MG63 (cell line): Measurements from ENCODE around the gene SLCO4A1. TPM values are rescaled to one million over a fixed set of nuclear protein-coding genes. Genes with fewer than 3 reads are reported as not detected.

Experiments used
- DNase-seq: peaks from one replicate; pipeline ENCODE4 v3.0.0-alpha.2; 2020
- H3K27me3 ChIP-seq: fragments of 250-450 bp; sonication (Bioruptor Pico); 2 replicates; pipeline ENCODE4 v1.5.1; 2020; ENCODE audit warnings: mild to moderate bottlenecking, moderate library complexity
- H3K36me3 ChIP-seq: fragments of 250-450 bp; sonication (Bioruptor Pico); 2 replicates; pipeline ENCODE4 v1.5.1; 2020; ENCODE audit warnings: mild to moderate bottlenecking, moderate library complexity
- H3K4me3 ChIP-seq: fragments of 250-450 bp; sonication (Bioruptor Pico); 2 replicates; pipeline ENCODE4 v1.5.1; 2020; ENCODE audit warnings: mild to moderate bottlenecking, moderate library complexity
- H3K9me3 ChIP-seq: fragments of 250-450 bp; sonication (Bioruptor Pico); 2 replicates; pipeline ENCODE4 v1.5.1; 2020; ENCODE audit warnings: mild to moderate bottlenecking, moderate library complexity
- total RNA-seq: library from RNA; depleted of rRNA; stranded (reverse); fragments of >200 nt; shearing (Covaris generic); gene quantifications from 2 replicates; pipeline ENCODE4 v1.2.3, GENCODE V29; 2014; ENCODE audit warnings: low replicate concordance

Gene SLCO4A1
- total RNA-seq, 1 experiment from 2014 or later, result 23.0 TPM

- Histone ChIP-seq H3K9me3 (no peaks in the 10 kb centered on the region), H3K36me3 (no peaks in the 10 kb centered on the region), H3K4me3 (no peak overlapping the region), H3K27me3 (peaks cover 6% of the 10 kb centered on the region)
- no peak for DNase-seq
Measured at GRCh38 chr20:62703853-62704228, 61.5 kb downstream of the SLCO4A1 start.

GRCh38 chr20:62704341-62704948, 62.1 kb downstream of the SLCO4A1 start:
- Histone ChIP-seq H3K4me3 (no peak overlapping the region), H3K27me3 (peaks cover 12% of the 10 kb centered on the region), H3K9me3 (no peaks in the 10 kb centered on the region), H3K36me3 (no peaks in the 10 kb centered on the region)
- peak; percentile 98 for DNase-seq

- H3K36me3 ChIP-seq, result no peaks in the 10 kb centered on the region
- H3K27me3 ChIP-seq, result peaks cover 19% of the 10 kb centered on the region
- no peaks in the 10 kb centered on the region for H3K9me3 ChIP-seq
- no peak overlapping the region for H3K4me3 ChIP-seq
- no peak for DNase-seq
Measured at GRCh38 chr20:62705627-62706026, 63.3 kb downstream of the SLCO4A1 start.

GRCh38 chr20:62706344-62706743, 64.0 kb downstream of the SLCO4A1 start:
- H3K27me3 ChIP-seq, result peaks cover 19% of the 10 kb centered on the region
- DNase-seq, result no peak
- no peaks in the 10 kb centered on the region for H3K9me3 ChIP-seq
- H3K4me3 ChIP-seq, result no peak overlapping the region
- no peaks in the 10 kb centered on the region for H3K36me3 ChIP-seq

GRCh38 chr20:62706857-62707256, 64.6 kb downstream of the SLCO4A1 start:
- DNase-seq, result no peak

GRCh38 chr20:62707276-62707920, 65.1 kb downstream of the SLCO4A1 start:
- no peak for DNase-seq
- Histone ChIP-seq H3K4me3 (no peak overlapping the region), H3K36me3 (no peaks in the 10 kb centered on the region), H3K9me3 (no peaks in the 10 kb centered on the region), H3K27me3 (peaks cover 19% of the 10 kb centered on the region)

More at GRCh38 chr20:62706857-62707256, 64.6 kb downstream of the SLCO4A1 start:
- Histone ChIP-seq H3K27me3 (peaks cover 19% of the 10 kb centered on the region), H3K4me3 (no peak overlapping the region), H3K9me3 (no peaks in the 10 kb centered on the region), H3K36me3 (no peaks in the 10 kb centered on the region)

DNA sequence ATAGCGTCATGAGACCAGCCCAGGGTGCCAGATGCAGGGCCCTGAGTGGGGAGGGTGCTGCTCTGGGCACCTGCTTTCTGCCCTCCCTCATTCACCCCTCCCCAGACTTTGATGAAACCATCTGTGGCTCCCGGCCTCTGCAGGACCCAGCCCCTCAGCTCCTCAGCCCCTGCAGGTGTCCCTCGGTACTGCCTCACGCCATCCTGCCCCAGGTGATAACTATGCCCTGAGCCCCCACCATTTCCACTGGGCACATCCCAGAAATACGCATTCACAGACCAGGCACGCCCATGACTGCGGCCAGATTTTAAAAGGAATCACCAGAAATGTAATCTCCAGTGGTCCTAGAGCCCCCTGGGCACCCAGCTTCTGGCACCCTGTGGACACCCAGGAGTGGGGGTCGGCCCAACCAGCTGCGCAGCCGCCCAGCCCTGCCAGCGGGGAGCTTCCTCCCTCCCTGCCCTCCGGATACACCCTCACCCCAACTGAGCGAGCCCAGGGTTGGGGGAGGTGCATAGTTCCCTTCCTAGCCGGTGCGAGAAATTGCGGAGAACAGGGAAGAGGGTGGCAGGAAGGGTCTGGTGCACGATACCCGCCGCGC, 65.7 kb downstream of the SLCO4A1 start:
- DNase-seq, result peak; percentile 29
- H3K27me3 ChIP-seq, result peaks cover 19% of the 10 kb centered on the region
- no peaks in the 10 kb centered on the region for H3K9me3 ChIP-seq
- no peaks in the 10 kb centered on the region for H3K36me3 ChIP-seq
- no peak overlapping the region for H3K4me3 ChIP-seq

DNA sequence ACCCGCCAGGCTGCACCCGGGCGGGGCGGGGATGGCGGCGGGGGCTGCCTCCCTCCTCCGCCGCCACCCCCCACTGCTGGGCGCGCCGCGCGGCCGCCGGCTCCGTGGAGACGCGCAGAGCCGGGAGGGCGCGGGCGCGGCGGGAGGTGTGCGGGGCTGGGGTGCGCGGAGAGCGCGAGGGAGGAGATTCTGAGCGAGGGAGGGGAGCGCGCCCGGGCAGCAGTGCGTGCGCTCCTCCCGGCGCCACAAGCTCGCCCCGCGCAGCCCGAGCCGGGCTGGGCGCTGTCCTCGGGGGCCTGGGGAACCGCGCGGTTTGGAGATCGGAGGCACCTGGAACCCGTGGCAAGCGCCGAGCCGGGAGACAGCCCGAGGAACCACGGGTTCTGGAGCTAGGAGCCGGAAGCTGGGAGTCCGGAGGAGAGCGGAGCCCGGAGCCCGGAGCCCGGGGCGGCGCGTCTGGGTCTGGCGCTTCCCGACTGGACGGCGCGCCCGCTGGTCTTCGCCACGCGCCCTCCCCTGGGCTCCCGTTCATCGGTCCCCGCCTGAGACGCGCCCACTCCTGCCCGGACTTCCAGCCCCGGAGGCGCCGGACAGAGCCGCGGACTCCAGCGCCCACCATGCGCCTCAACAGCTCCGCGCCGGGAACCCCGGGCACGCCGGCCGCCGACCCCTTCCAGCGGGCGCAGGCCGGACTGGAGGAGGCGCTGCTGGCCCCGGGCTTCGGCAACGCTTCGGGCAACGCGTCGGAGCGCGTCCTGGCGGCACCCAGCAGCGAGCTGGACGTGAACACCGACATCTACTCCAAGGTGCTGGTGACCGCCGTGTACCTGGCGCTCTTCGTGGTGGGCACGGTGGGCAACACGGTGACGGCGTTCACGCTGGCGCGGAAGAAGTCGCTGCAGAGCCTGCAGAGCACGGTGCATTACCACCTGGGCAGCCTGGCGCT, 66.6 kb downstream of the SLCO4A1 start, which contains the start of gene NTSR1:
TSS of gene NTSR1 (plus strand) at position 246 of the 946 bp plus-strand sequence. CDS start at position 618, 372 bp downstream.
- Histone ChIP-seq H3K9me3 (no peaks in the 10 kb centered on the region), H3K4me3 (peak within 1 kb of the TSS; percentile 39), H3K27me3 (peaks cover 19% of the 10 kb centered on the region), H3K36me3 (no peaks in the 10 kb centered on the region)
- DNase-seq, result peak; percentile 43

DNA sequence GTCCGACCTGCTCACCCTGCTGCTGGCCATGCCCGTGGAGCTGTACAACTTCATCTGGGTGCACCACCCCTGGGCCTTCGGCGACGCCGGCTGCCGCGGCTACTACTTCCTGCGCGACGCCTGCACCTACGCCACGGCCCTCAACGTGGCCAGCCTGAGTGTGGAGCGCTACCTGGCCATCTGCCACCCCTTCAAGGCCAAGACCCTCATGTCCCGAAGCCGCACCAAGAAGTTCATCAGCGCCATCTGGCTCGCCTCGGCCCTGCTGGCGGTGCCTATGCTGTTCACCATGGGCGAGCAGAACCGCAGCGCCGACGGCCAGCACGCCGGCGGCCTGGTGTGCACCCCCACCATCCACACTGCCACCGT, 67.2 kb downstream of the SLCO4A1 start:
- Histone ChIP-seq H3K4me3 (no peak overlapping the region), H3K36me3 (no peaks in the 10 kb centered on the region), H3K27me3 (peaks cover 19% of the 10 kb centered on the region), H3K9me3 (no peaks in the 10 kb centered on the region)
- no peak for DNase-seq

- no peaks in the 10 kb centered on the region for H3K9me3 ChIP-seq
- no peak overlapping the region for H3K4me3 ChIP-seq
- DNase-seq, result no peak
- no peaks in the 10 kb centered on the region for H3K36me3 ChIP-seq
- peaks cover 19% of the 10 kb centered on the region for H3K27me3 ChIP-seq
Measured at GRCh38 chr20:62710221-62710885, 68.0 kb downstream of the SLCO4A1 start.

- DNase-seq, result no peak
- H3K27me3 ChIP-seq, result peaks cover 19% of the 10 kb centered on the region
Measured at GRCh38 chr20:62710886-62711702, 68.8 kb downstream of the SLCO4A1 start.

GRCh38 chr20:62711703-62712101, 69.4 kb downstream of the SLCO4A1 start:
- peaks cover 19% of the 10 kb centered on the region for H3K27me3 ChIP-seq
- no peak for DNase-seq
- H3K9me3 ChIP-seq, result no peaks in the 10 kb centered on the region
- H3K36me3 ChIP-seq, result no peaks in the 10 kb centered on the region
- no peak overlapping the region for H3K4me3 ChIP-seq

More at GRCh38 chr20:62710886-62711702, 68.8 kb downstream of the SLCO4A1 start:
- Histone ChIP-seq H3K9me3 (no peaks in the 10 kb centered on the region), H3K36me3 (no peaks in the 10 kb centered on the region), H3K4me3 (no peak overlapping the region)

DNA sequence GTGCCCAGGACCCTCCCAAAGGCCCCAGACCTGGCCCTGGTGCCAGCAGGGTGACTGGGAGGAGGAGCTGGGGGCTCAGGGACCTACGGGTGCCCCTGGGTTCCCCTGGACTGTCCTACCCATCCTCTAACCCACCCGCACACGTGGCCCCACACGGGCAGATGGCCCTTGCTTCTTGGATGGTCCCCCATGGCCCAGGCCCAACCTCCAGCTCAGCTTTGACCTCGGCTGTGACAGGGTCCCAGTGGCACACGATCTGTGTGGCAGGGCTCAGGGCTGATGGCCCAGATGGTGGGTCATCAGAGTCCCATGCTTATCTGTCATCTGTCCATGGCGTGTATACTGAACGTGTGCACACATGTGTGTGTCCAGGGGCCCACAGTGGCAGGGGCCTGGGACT, 70.3 kb downstream of the SLCO4A1 start:
- Histone ChIP-seq H3K27me3 (peaks cover 19% of the 10 kb centered on the region), H3K9me3 (no peaks in the 10 kb centered on the region)
- DNase-seq, result no peak

DNA sequence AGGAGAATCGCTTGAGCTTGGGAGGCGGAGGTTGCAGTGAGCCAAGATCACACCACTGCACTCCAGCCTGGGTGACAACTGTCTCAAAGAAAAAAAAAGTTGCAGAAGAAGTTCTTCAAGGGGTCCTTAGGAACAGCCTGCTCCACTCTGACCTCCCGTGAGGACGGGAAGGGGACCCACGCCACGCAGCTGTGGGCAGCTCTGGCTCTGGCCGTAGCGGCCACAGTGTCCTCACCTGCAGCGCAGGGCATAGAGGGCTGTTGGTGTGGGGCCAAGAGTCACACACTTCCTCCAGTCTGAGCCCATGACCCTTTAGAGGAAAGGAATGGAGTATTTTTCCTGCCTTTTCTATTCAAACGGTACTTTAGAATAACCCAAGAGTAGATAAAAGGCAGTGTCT, 71.7 kb downstream of the SLCO4A1 start:
- H3K36me3 ChIP-seq, result no peaks in the 10 kb centered on the region
- H3K27me3 ChIP-seq, result peaks cover 12% of the 10 kb centered on the region
- no peaks in the 10 kb centered on the region for H3K9me3 ChIP-seq
- no peak overlapping the region for H3K4me3 ChIP-seq
- no peak for DNase-seq

More for the DNA sequence above, 70.3 kb downstream of the SLCO4A1 start:
- H3K4me3 ChIP-seq, result no peak overlapping the region
- no peaks in the 10 kb centered on the region for H3K36me3 ChIP-seq

DNA sequence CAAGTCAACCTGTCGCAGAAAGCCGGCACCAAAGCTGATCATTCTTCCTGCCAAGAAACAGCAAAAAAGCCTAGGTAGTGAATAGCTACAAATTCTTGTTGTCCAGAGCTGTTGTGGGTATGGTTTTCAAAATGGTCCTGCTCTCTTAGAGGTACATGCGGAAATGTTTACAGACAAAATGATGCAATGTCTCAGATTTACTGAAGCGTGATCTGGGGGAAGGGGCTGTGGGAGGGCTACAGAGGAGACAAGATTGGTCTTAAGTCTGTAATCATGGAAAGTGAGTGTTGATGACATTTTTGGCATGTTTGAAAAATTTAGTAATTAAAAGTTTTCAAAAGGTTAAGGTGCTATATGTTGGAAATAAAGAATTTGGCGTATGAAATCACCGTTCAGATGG, 72.5 kb downstream of the SLCO4A1 start:
- no peaks in the 10 kb centered on the region for H3K36me3 ChIP-seq
- peaks cover 3% of the 10 kb centered on the region; the same call in 1 of the 2 replicates for H3K9me3 ChIP-seq
- no peak overlapping the region for H3K4me3 ChIP-seq
- H3K27me3 ChIP-seq, result peaks cover 4% of the 10 kb centered on the region; the same call in 1 of the 2 replicates
- no peak for DNase-seq
